SJSA1 (cell line): ENCODE results near the gene TEAD3. TPM values are rescaled to one million over a fixed set of nuclear protein-coding genes. Genes with fewer than 3 reads are reported as not detected.
"Not testable (repeated sequence)": the region's sequence is repeated elsewhere in the genome, so short reads cannot be mapped to it uniquely, and the experiment has no call there.

Experiments
- DNase-seq, 2 experiments: peaks; one replicate each; pipeline ENCODE4 v3.0.0-alpha.2; 2015 to 2020; ENCODE audit warnings: low spot score in 2 of 2, low read depth in 1 of 2
- H3K27ac ChIP-seq: fragments of 250-450 bp; sonication (Bioruptor Pico); 2 replicates; pipeline ENCODE4 v1.5.1; 2020; ENCODE audit warnings: mild to moderate bottlenecking, moderate library complexity
- H3K27me3 ChIP-seq: fragments of 250-450 bp; sonication (Bioruptor Pico); replicated peaks from 2 replicates; pipeline ENCODE4 v1.5.1; 2020; ENCODE audit warnings: mild to moderate bottlenecking, moderate library complexity
- H3K36me3 ChIP-seq: fragments of 250-450 bp; sonication (Bioruptor Pico); 2 replicates; pipeline ENCODE4 v1.5.1; 2020; ENCODE audit warnings: mild to moderate bottlenecking
- H3K4me1 ChIP-seq: fragments of 250-450 bp; sonication (Bioruptor Pico); replicated peaks from 2 replicates; pipeline ENCODE4 v1.6.1; 2021; ENCODE audit warnings: mild to moderate bottlenecking
- H3K4me3 ChIP-seq: fragments of 250-450 bp; sonication (Bioruptor Pico); 2 replicates; pipeline ENCODE4 v1.5.1; 2020; ENCODE audit warnings: mild to moderate bottlenecking
- H3K9me3 ChIP-seq: fragments of 250-450 bp; sonication (Bioruptor Pico); replicated peaks from 2 replicates; pipeline ENCODE4 v1.5.1; 2020; ENCODE audit warnings: mild to moderate bottlenecking
- total RNA-seq: library from RNA; depleted of rRNA; stranded (reverse); fragments of >200 nt; shearing (Covaris generic); gene quantifications from 2 replicates; pipeline ENCODE4 v1.2.3, GENCODE V29; 2014

The TEAD3 gene
- total RNA-seq, 1 experiment from 2014 or later, result 24.4 TPM

DNA sequence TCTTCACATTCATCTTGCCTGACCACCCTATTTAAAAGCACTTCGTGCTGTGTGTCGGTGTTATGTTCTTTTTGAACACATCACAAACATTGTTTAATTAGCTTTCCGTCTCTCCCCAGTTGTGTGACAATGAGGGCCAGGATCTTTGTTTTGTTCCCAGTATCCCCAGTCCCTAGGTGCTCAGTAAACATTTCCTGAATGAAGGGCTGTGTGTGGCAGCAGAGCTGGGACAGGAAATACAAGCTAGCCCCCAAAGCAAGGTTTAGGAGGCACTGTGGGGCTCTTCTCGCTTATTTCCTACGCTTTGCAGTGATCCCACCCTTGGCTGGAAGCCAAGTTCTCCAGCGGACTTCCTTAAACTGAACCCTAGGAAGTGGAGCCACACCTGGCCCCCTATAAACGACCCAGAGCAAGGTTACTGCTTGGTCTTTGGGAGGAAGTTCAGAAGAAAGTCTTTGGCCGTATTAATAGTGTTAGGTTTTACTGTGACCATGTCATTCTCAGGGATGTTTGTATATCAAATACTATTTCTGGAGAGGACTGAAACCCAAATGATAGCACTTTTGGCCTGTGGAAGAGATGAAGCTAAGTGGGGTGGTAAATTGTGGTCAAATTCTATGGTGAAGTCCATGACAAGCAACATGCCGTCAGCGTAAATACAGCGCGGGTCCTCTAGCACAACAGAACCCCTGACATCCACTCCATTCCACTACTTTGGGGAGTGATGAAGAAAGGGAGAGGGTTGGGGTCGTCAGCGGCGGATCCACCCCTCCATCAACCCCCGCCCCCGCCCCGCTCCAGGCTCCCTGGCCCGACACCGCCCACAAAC, 45.3 kb downstream of the TEAD3 start:
- no peaks in the 10 kb centered on the region for H3K27me3 ChIP-seq
- H3K4me3 ChIP-seq, result peak overlapping the region; percentile 75
- H3K27ac ChIP-seq, result no peak overlapping the region
- H3K36me3 ChIP-seq, result peaks cover 19% of the 10 kb centered on the region
- H3K9me3 ChIP-seq, result no peaks in the 10 kb centered on the region
- DNase-seq, result no peak
- peaks cover 18% of the 10 kb centered on the region for H3K4me1 ChIP-seq

DNA sequence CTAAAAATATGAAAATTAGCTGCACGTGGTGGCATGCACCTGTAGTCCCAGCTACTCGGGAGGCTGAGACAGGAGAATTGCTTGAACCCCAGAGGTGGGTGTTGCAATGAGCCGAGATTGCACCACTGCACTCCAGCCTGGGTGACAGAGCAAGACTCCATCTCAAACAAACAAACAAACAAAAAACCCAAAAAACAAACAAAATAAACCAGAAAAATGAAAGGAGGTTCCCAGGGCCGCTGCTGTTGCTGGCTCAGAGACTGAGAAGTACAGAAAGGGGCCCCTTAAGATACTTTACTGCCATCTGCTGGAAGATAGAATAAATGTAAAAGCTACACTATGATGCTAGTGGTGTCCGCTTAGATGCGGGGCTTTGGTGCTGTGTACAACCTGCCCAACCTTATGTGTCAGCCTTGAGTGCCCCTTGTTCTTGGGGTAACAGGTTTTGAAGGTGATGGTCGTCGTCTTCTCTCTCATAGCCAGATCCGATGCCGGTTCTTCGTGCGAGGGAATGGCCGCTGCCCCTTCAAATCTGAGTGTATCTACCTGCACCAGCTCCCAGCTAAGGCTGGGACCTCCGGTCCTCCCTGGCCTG, 47.5 kb downstream of the TEAD3 start:
- Histone ChIP-seq H3K27ac (no peak overlapping the region), H3K27me3 (no peaks in the 10 kb centered on the region), H3K36me3 (peaks cover 5% of the 10 kb centered on the region; the same call in 1 of the 2 replicates), H3K4me3 (no peak overlapping the region), H3K4me1 (peaks cover 18% of the 10 kb centered on the region), H3K9me3 (no peaks in the 10 kb centered on the region)
- DNase-seq, result peak in 1 of 2 experiments; percentile 77

DNA sequence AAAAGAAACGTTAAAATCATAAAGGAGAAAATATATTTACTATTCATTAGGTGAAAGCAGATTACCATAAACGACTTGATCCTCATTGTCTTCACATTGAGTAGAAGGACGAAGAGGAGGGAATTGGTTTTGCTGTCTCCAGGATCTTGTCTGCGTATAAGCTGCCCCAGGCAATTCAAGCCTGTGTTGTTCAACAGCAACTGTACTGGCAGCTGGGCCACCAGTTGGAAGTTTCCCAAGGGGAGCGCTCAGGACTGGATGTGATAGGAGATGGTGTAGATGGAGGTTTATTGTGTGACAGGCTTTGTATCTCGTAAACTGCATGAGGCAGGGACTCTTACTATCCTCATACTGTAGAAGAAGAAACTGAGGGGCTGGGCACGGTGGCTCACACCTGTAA, 48.7 kb downstream of the TEAD3 start:
- Histone ChIP-seq H3K27me3 (no peaks in the 10 kb centered on the region), H3K9me3 (no peaks in the 10 kb centered on the region), H3K4me3 (no peak overlapping the region), H3K27ac (no peak overlapping the region), H3K4me1 (peaks cover 17% of the 10 kb centered on the region), H3K36me3 (0 out of 2 replicates have a peak, but pooled peaks cover 5% of the 10 kb centered on the region)
- DNase-seq, result no peak

DNA sequence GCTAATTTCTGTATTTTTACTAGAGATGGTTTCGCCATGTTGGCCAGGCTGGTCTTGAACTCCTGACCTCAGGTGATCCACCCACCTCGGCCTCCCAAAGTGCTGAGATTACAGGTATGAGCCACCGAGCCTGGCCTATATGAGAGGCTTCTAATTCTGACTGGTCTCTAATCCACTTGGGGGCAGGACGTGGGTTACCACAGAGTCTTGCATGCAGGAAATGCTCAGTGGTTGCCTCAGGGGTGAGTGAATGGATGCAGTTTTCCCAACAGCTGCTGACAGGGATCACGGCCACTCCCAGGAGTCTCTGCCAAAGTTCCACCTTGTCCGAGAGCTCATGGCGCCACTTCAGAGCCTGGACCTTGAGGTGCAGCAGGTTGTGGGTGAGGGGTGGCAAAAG, 51.2 kb downstream of the TEAD3 start:
- 0 out of 2 replicates have a peak, but pooled peaks cover 3% of the 10 kb centered on the region for H3K4me1 ChIP-seq
- no peak for DNase-seq
- H3K36me3 ChIP-seq, result no peaks in the 10 kb centered on the region
- no peaks in the 10 kb centered on the region for H3K27me3 ChIP-seq
- H3K27ac ChIP-seq, result no peak overlapping the region
- no peak overlapping the region for H3K4me3 ChIP-seq
- H3K9me3 ChIP-seq, result no peaks in the 10 kb centered on the region

DNA sequence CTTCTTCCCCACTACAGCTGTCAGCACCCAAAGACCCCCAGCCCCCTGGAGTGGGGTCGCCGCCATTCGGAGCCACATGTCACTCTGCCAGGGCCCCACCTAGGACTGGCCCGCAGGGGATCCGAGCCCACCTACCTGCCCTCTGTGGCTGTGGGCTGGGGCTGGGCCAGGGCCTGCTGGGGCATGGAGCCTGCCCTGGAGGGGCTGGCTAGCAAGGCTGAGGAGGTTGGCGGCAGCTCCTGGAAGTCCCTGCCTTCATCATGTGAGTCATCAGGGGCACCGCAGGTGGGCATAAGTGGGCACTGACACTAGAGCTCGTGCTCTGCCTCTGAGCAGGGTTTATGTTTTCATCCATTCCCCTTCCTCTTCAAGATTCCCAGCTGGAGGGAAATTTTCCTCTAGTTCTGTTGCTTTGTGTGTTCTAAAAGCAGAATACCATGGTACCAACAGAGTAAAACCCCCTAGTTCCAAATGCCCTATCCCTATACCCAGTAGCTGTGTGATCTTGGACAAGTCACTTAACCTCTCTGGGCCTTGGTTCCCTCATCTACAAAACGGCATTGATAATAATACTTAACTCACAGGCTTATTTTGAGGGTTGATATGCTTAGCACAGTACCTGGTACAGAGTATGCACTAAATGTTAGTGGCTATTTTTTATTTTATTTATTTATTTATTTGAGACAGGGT, 53.4 kb downstream of the TEAD3 start:
- no peaks in the 10 kb centered on the region for H3K4me1 ChIP-seq
- no peaks in the 10 kb centered on the region for H3K36me3 ChIP-seq
- no peak for DNase-seq
- H3K27me3 ChIP-seq, result no peaks in the 10 kb centered on the region
- no peaks in the 10 kb centered on the region for H3K9me3 ChIP-seq
- no peak overlapping the region for H3K4me3 ChIP-seq
- no peak overlapping the region for H3K27ac ChIP-seq

DNA sequence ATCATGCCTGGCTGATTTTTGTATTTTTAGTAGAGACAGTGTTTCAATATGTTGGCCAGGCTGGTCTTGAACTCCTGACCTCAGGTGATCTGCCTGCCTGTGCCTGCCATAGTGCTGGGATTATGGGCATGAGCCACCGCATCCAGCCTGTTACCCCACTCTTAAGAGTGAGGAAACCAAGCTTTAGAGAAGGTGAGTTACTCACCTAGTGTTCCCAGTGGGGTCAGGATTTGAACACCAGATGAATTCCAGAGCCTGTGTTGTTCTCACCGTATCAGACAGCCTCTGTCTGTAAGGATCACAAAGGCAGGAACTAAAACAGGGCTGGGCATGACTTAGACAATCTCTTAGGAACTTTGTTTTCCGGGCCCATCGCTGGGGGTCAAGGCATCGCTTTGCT, 54.2 kb downstream of the TEAD3 start:
- Histone ChIP-seq H3K9me3 (no peaks in the 10 kb centered on the region), H3K4me3 (no peak overlapping the region), H3K27ac (no peak overlapping the region), H3K27me3 (no peaks in the 10 kb centered on the region), H3K36me3 (no peaks in the 10 kb centered on the region), H3K4me1 (no peaks in the 10 kb centered on the region)
- no peak for DNase-seq

DNA sequence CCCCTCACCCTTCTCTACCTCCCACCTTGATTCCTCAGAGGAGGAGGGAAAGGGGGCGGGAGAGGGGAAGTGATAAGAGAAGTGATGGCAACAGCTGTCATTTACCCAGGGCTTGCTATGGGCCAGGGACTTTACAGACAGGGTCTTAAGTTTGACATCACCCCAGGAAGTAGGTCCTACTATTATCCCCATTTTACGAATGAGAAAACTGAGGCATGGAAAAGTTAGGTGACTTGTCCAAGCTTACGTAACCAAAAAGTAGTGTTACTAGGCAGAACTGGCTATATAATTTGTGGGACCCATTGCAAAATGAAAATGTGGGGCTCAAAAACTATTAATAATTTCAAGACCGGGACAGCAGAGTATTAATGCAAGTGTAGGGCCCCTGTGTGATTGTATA, 55.2 kb downstream of the TEAD3 start:
- DNase-seq, result no peak
- H3K4me3 ChIP-seq, result no peak overlapping the region
- H3K27me3 ChIP-seq, result no peaks in the 10 kb centered on the region
- no peaks in the 10 kb centered on the region for H3K4me1 ChIP-seq
- H3K9me3 ChIP-seq, result no peaks in the 10 kb centered on the region
- H3K27ac ChIP-seq, result no peak overlapping the region
- H3K36me3 ChIP-seq, result no peaks in the 10 kb centered on the region

DNA sequence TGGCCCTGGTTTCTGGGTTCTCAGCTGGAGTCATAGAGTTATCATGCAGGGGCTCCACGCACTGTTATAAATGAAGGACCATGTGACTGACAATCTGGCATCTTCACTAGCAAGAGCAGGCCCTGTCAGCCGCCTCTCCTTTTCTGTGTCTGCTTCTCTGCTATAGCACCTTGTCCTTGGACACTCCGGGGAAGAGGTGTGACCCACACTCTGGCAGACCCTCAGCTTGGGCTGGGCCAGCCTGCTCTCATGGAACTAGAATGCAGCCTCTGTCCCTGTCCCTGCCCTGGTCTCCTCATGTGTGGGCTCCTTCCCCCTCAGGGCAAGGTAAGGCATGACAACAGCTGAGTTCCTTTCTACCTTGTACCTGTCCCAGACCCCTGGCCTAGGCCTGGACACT, 55.7 kb downstream of the TEAD3 start:
- Histone ChIP-seq H3K4me1 (no peaks in the 10 kb centered on the region), H3K36me3 (no peaks in the 10 kb centered on the region), H3K4me3 (no peak overlapping the region), H3K27me3 (no peaks in the 10 kb centered on the region), H3K27ac (no peak overlapping the region), H3K9me3 (no peaks in the 10 kb centered on the region)
- no peak for DNase-seq

DNA sequence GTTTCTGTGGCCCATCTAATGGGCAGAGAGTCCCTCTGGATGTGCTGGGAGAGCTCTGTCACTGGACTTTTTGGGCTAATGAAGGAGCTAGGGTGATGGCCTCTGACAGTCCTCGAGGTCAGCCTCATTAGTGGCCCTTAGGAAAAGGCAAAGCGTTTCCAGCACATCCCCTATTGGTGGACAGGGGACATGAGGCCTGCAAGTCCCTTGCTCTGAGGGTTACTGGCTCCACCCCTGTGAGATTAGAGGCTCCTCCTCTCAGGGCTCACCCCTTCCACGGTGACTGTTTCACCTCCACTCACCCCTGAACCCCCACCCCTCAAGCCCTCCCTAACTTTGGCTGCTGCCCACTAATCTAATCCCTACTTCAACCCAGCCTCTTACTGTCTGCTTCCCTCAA, 57.6 kb downstream of the TEAD3 start:
- H3K36me3 ChIP-seq, result no peaks in the 10 kb centered on the region
- no peak overlapping the region for H3K27ac ChIP-seq
- no peaks in the 10 kb centered on the region for H3K4me1 ChIP-seq
- no peaks in the 10 kb centered on the region for H3K9me3 ChIP-seq
- no peak overlapping the region for H3K4me3 ChIP-seq
- no peaks in the 10 kb centered on the region for H3K27me3 ChIP-seq
- no peak for DNase-seq

DNA sequence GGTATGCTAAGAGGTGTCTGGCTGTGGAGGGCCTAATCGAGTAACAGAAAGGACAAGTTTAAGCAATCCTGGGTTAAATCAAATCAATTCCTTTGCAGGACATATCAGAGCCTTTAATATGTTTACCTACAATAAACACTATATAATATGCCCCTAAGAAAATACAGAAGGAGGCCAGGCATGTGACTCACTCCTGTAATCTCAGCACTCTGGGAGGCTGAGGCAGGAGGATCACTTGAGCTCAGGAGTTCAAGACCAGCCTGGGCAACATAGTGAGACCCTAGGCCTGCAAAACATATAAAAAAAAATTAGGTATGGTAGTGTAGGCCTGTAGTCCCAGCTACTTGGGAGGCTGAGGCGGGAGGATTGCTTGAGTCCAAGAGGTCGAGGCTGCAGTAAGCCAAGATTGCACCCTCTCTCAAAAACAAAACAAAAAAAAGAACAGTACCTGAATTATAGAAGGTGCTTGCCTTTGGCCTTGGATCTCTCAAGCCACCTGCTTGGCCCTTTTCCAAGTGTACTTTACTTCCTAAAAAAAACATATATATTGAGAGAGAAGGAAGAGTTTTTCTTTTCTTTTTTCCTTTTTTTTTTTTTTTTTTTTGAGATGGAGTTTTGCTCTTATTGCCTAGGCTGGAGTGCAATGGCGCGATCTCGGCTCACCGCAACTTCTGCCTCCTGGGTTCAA, 58.4 kb downstream of the TEAD3 start:
- H3K4me3 ChIP-seq, H3K27ac ChIP-seq, DNase-seq, H3K36me3 ChIP-seq, H3K9me3 ChIP-seq, H3K4me1 ChIP-seq, H3K27me3 ChIP-seq: not testable (repeated sequence)

DNA sequence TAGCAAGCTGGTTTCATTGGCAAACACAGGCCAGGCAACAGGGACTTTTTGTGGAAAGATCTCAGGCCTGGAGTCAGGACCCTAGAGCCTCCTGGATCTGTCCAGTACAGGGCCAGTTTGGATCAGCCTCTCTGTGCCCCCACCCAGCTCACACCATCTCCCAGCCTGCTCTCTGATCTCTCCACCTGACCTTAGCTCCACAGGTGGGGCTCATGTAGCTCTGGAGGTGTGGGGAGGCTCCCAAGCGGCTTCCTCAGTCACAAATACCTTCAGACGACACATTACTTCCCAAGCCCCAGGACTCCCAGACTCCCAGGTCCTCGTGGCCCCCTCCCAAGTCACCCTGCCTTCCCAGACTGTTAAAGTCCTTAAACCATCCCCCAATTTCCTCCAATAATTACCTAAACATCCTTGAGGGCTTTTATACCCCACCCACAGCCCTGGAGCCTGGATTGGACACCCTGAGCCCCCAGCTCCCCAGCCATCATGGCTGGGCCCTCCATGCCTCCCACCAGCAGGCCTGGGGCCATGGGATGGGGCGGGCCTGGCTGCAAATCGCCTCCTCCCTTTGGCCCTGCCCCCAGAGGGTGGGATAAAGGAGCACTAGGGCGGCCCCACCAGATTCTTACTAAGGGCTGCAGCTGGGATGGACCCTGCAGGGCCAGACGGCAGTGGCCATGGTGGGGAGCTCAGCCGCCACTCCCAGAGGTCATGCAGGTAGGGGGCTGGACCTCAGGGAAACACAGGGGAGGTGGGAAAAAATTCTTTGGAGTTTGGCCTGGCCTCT, 60.6 kb downstream of the TEAD3 start:
- Histone ChIP-seq H3K4me1 (no peaks in the 10 kb centered on the region), H3K36me3 (no peaks in the 10 kb centered on the region)
- no peak for DNase-seq

DNA sequence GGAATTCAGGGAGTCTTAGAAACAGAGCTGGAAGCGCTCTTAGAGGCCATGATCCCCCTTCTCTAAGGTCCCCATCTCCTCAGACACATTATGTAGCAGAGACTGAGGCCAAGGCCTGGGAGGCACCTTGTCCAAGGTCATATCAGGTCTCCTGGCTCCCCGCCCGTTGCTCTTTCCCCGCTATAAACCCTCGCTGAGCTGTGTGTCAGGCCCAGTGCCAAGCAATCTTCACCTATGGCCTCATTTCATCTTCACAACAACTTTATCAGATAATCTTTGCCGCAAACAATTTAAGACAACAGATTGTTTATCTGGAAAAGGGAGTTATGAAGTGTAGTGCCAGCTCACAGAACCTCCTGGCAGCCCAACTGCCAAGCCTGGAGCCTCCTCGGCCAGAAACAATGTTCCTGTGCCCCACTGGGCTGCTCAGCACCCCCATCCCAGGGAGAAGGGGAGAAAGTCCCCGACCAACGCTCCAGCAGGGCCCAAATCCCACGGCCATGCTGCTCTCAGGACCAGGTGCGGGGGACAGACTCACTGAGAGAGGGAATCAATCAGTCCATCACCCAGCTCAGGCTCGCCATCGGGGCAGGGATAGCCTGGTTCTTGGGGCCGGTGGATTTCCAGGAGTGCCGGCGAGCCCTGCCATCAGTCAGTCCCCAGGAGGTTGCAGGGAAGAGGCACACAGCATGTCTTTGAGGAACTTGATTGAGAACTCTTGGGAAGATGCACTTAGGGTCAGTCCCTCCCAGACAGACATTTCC, 61.6 kb downstream of the TEAD3 start:
- Histone ChIP-seq H3K27ac (no peak overlapping the region), H3K9me3 (no peaks in the 10 kb centered on the region), H3K27me3 (no peaks in the 10 kb centered on the region), H3K4me3 (no peak overlapping the region), H3K4me1 (no peaks in the 10 kb centered on the region), H3K36me3 (no peaks in the 10 kb centered on the region)
- DNase-seq, result no peak

More for the DNA sequence above, 60.6 kb downstream of the TEAD3 start:
- Histone ChIP-seq H3K9me3 (no peaks in the 10 kb centered on the region), H3K27me3 (no peaks in the 10 kb centered on the region), H3K4me3 (no peak overlapping the region), H3K27ac (no peak overlapping the region)
